Measurements from ENCODE around the gene GNPAT. TPM values are rescaled to one million over a fixed set of nuclear protein-coding genes. Genes with fewer than 3 reads are reported as not detected.

Gene GNPAT
- total and polyA plus RNA-seq, 2 of the 4 experiments (the other 2 are of a cell fraction) = 17.2 to 36.0 TPM

DNA sequence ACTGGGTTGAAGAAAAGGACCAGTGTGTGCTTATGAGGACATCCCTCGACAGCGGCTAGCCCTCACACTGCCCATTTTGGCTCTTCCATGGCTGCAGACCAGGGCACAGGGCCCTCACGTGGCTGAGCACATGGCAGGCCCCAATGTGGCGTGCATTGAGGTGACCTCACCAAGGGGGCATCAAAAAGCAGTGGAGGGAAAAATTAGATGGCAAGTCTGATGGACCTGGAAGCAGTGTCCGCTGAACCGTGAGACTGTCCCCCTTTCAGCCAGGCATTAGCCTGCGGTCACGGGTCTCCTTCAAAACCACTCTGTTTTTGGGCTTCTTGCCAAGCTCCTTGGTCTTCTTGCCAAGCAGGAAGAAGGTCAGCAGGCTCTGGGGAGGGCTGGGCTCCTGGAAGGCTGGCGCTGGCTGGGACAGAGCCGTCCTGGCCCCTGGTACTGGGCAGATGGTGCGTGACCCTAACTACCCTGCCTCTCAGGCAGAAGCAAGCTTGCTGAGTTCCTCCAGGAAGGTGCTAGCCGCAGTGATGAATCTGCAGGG lies 48.3 kb upstream of the GNPAT start:
- TF ChIP-seq CEBPB (IDR thresholded peaks at IDR 0.05; ENCODE audit: low read depth, low read length) (no peak), POLR2A (IDR thresholded peaks at IDR 0.05; ENCODE audit: low read depth, low read length) (no peak), NFE2L2 (IDR thresholded peaks at IDR 0.05; ENCODE audit: low read depth, low read length) (no peak)
- Histone ChIP-seq H3K18ac (ENCODE audit: low read depth, low read length) (no peak overlapping the region), H4K91ac (ENCODE audit: insufficient read depth, low read depth, low read length) (no peak overlapping the region), H3K27me3 (ENCODE audit: control insufficient read depth, insufficient read depth, low read length) (peaks cover 13% of the 10 kb centered on the region; the same call in 1 of the 2 replicates), H3K56ac (ENCODE audit: extremely low read depth, insufficient read depth, low read length) (no peak overlapping the region), H3K23ac (ENCODE audit: low read depth, low read length) (no peak overlapping the region), H3K9me1 (ENCODE audit: insufficient read depth, low read length) (no peaks in the 10 kb centered on the region), H3K4me2 (ENCODE audit: low read depth, low read length) (no peak overlapping the region), H3K4ac (ENCODE audit: low read depth, low read length) (no peak overlapping the region), H2AK5ac (ENCODE audit: low read depth, low read length) (no peak overlapping the region), H2BK5ac (ENCODE audit: low read depth, low read length, poor library complexity, severe bottlenecking) (no peak overlapping the region), H3K14ac (replicated peaks; ENCODE audit: low read depth, low read length) (no peak overlapping the region), H2BK120ac (ENCODE audit: low read depth, low read length) (no peak overlapping the region), H3K9me3 (ENCODE audit: control insufficient read depth, insufficient read depth, low read length) (no peaks in the 10 kb centered on the region), H4K5ac (ENCODE audit: low read depth, low read length) (no peak overlapping the region), H3K27ac (ENCODE audit: insufficient read depth, low read length) (no peak overlapping the region), H2BK15ac (ENCODE audit: low read depth, low read length) (no peak overlapping the region), H3K4me1 (ENCODE audit: control insufficient read depth, insufficient read depth, low read length) (no peaks in the 10 kb centered on the region), H4K8ac (ENCODE audit: low read depth in 2 of 2, low read length in 2 of 2) (no peak overlapping the region), H3K9ac (ENCODE audit: low read depth, low read length) (no peak overlapping the region), H4K20me1 (ENCODE audit: insufficient read depth, low read length) (no peaks in the 10 kb centered on the region), H2AK9ac (replicated peaks; ENCODE audit: low read depth, low read length, poor library complexity) (no peak overlapping the region), H3K79me1 (ENCODE audit: low read depth in 1 of 2, low read length in 2 of 2) (no peaks in the 10 kb centered on the region), H2AFZ (replicated peaks; ENCODE audit: low read length, poor library complexity) (no peak overlapping the region), H3K36me3 (ENCODE audit: control insufficient read depth, insufficient read depth, low read length) (no peaks in the 10 kb centered on the region), H2BK20ac (ENCODE audit: low read depth, low read length) (no peak overlapping the region), H3K4me3 (ENCODE audit: insufficient read depth, low read depth, low read length) (no peak overlapping the region)
- ATAC-seq (ENCODE audit: low read depth) (no peak), DNase-seq (no peak)
- ChIA-PET CTCF (no interaction called here), POLR2A (ENCODE audit: unreplicated experiment) (no interaction called here)
- dilution Hi-C loops (cut with HindIII; ENCODE audit: low sequenced_read_pairs, unreplicated experiment) (no loop called here), intact Hi-C loops (cut with micrococcal nuclease) (no loop called here), in situ Hi-C loops (cut with MboI; ENCODE audit: low sequenced_read_pairs) (no loop called here)
- no TSS peak for BruUV-seq (replicated peaks)
- 17% methylated on average over 3 of the region's 12 CpGs; no CpG with 5 or more reads in 1 of the 2 experiments for WGBS, 2 experiments (ENCODE audit: extremely low coverage in 2 of 2, insufficient read length in 1 of 2)
